Measurements from ENCODE around the gene RRP8.

RRP8 gene

GRCh38 chr11:6603287-6604080, at the start of gene RRP8, which contains the start of gene ILK:
Gene RRP8 (minus strand): TSS chr11:6603616. CDS start chr11:6603502, 114 bp downstream.
Gene ILK (plus strand): TSS chr11:6603774. CDS start chr11:6604272, 498 bp downstream.
- no peak for TF ChIP-seq CTCF (IDR thresholded peaks at IDR 0.05; ENCODE audit: low read depth, low read length)
- H3K4me3 ChIP-seq (ENCODE audit: low read depth, low read length) = peak within 1 kb of the TSS; percentile 62
- peak; percentile 92 for DNase-seq (ENCODE audit: low read depth, low spot score)
- in situ Hi-C loops (cut with HindIII; ENCODE audit: low sequenced_read_pairs) = no loop called here

GRCh38 chr11:6653097-6653496, 49.7 kb upstream of the RRP8 start:
- H3K4me3 ChIP-seq (ENCODE audit: low read depth, low read length) = no peak overlapping the region
- in situ Hi-C loops (cut with HindIII; ENCODE audit: low sequenced_read_pairs) = no loop called here
- DNase-seq (ENCODE audit: low read depth, low spot score) = no peak
- no peak for TF ChIP-seq CTCF (IDR thresholded peaks at IDR 0.05; ENCODE audit: low read depth, low read length)

GRCh38 chr11:6652182-6652581, 48.8 kb upstream of the RRP8 start:
- no peak for TF ChIP-seq CTCF (IDR thresholded peaks at IDR 0.05; ENCODE audit: low read depth, low read length)

GRCh38 chr11:6650980-6651379, 47.6 kb upstream of the RRP8 start:
- no peak overlapping the region for H3K4me3 ChIP-seq (ENCODE audit: low read depth, low read length)
- no peak for DNase-seq (ENCODE audit: low read depth, low spot score)
- in situ Hi-C loops (cut with HindIII; ENCODE audit: low sequenced_read_pairs) = no loop called here
- no peak for TF ChIP-seq CTCF (IDR thresholded peaks at IDR 0.05; ENCODE audit: low read depth, low read length)

More at GRCh38 chr11:6652182-6652581, 48.8 kb upstream of the RRP8 start:
- no peak for DNase-seq (ENCODE audit: low read depth, low spot score)
- no peak overlapping the region for H3K4me3 ChIP-seq (ENCODE audit: low read depth, low read length)
- in situ Hi-C loops (cut with HindIII; ENCODE audit: low sequenced_read_pairs) = no loop called here

GRCh38 chr11:6650104-6650503, 46.7 kb upstream of the RRP8 start:
- in situ Hi-C loops (cut with HindIII; ENCODE audit: low sequenced_read_pairs) = no loop called here
- no peak for TF ChIP-seq CTCF (IDR thresholded peaks at IDR 0.05; ENCODE audit: low read depth, low read length)
- no peak for DNase-seq (ENCODE audit: low read depth, low spot score)
- no peak overlapping the region for H3K4me3 ChIP-seq (ENCODE audit: low read depth, low read length)

- no peak for DNase-seq (ENCODE audit: low read depth, low spot score)
- H3K4me3 ChIP-seq (ENCODE audit: low read depth, low read length) = no peak overlapping the region
- TF ChIP-seq CTCF (IDR thresholded peaks at IDR 0.05; ENCODE audit: low read depth, low read length) = no peak
- in situ Hi-C loops (cut with HindIII; ENCODE audit: low sequenced_read_pairs) = no loop called here
These were observed 45.1 kb upstream of the RRP8 start for GRCh38 chr11:6648501-6648900.
